HEK293 (cell line): Measurements from ENCODE around the gene THY1.

Experiments
- CTCF ChIA-PET: fragments of 350-600 bp; formaldehyde crosslinking; extraction: SDS; loops from one replicate; lab custom pipeline; 2021; ENCODE audit warnings: antibody characterized with exemption; lab: Yijun Ruan, JAX
- POLR2A ChIA-PET: fragments of 300-600 bp; formaldehyde crosslinking; extraction: SDS; loops from one replicate; lab custom pipeline; 2020; ENCODE audit warnings: antibody characterized with exemption, inconsistent platforms; lab: Yijun Ruan, JAX
- H3K27ac ChIP-seq: fragments of 200-500 bp; sonication (Bioruptor generic); 2 replicates; pipeline ENCODE4 v1.5.1; 2014; ENCODE audit warnings: low read depth, low read length, control low read depth, inconsistent platforms; ENCODE audit errors: extremely low read depth
- H3K36me3 ChIP-seq, 2 experiments: fragments of 200-500 bp in 1 of 2; sonication (Bioruptor generic) in 1 of 2; 1 replicate in 1 of 2; 2 replicates in 1 of 2; pipeline ENCODE4 v1.5.1; 2014 to 2017; ENCODE audit warnings: inconsistent platforms in 2 of 2, low read length in 2 of 2; ENCODE audit not compliant: control insufficient read depth in 2 of 2, insufficient read depth in 1 of 2
- H3K4me1 ChIP-seq: fragments of 200-500 bp; sonication (Bioruptor generic); 2 replicates; pipeline ENCODE4 v1.5.1; 2014; ENCODE audit warnings: mild to moderate bottlenecking, low read length, inconsistent platforms; ENCODE audit not compliant: control insufficient read depth, insufficient read depth
- H3K4me3 ChIP-seq: 2 replicates; pipeline ENCODE4 v1.5.1; 2011; ENCODE audit warnings: low read depth, mild to moderate bottlenecking, control low read depth, low read length, moderate library complexity
- H3K9me3 ChIP-seq: fragments of 200-500 bp; sonication (Bioruptor generic); 2 replicates; pipeline ENCODE4 v1.5.1; 2014; ENCODE audit warnings: low read depth, low read length, inconsistent platforms; ENCODE audit not compliant: control insufficient read depth, insufficient read depth
- GLI2 ChIP-seq: fragments of 450-650 bp; formaldehyde crosslinking; IDR thresholded peaks from 2 replicates; pipeline ENCODE4; 2017; ENCODE audit warnings: missing biosample characterization, missing genetic modification characterization, low read depth, borderline replicate concordance
- KLF9 ChIP-seq: fragments of 450-650 bp; formaldehyde crosslinking; IDR thresholded peaks from 2 replicates; pipeline ENCODE4 v1.5.1; 2016; ENCODE audit warnings: missing biosample characterization, missing genetic modification characterization, low read depth
- MYNN ChIP-seq: fragments of 450-650 bp; formaldehyde crosslinking; IDR thresholded peaks from 2 replicates; pipeline ENCODE4 v1.5.1; 2016; ENCODE audit warnings: missing biosample characterization, missing genetic modification characterization, borderline replicate concordance
- PATZ1 ChIP-seq: fragments of 450-650 bp; formaldehyde crosslinking; IDR thresholded peaks from 2 replicates; pipeline ENCODE4 v1.5.1; 2016; ENCODE audit warnings: missing biosample characterization, missing genetic modification characterization
- SP3 ChIP-seq: fragments of 450-650 bp; formaldehyde crosslinking; IDR thresholded peaks from 2 replicates; pipeline ENCODE4 v1.5.1; 2016; ENCODE audit warnings: missing biosample characterization, missing genetic modification characterization
- WT1 ChIP-seq: fragments of 450-650 bp; formaldehyde crosslinking; IDR thresholded peaks from 2 replicates; pipeline ENCODE4 v1.5.1; 2016; ENCODE audit warnings: missing biosample characterization, missing genetic modification characterization
- ZBTB1 ChIP-seq: fragments of 450-650 bp; formaldehyde crosslinking; IDR thresholded peaks from 2 replicates; pipeline ENCODE4 v1.5.1; 2016; ENCODE audit warnings: missing biosample characterization, missing genetic modification characterization
- ZNF214 ChIP-seq: fragments of 450-650 bp; formaldehyde crosslinking; IDR thresholded peaks from 2 replicates; pipeline ENCODE4 v1.5.1; 2017; ENCODE audit warnings: missing biosample characterization, mild to moderate bottlenecking, missing genetic modification characterization, borderline replicate concordance
- ZNF394 ChIP-seq: fragments of 450-650 bp; formaldehyde crosslinking; IDR thresholded peaks from 2 replicates; pipeline ENCODE4 v1.5.1; 2016; ENCODE audit warnings: missing biosample characterization, missing genetic modification characterization, mild to moderate bottlenecking, moderate library complexity, borderline replicate concordance
- ZNF416 ChIP-seq: fragments of 450-650 bp; formaldehyde crosslinking; IDR thresholded peaks from 2 replicates; pipeline ENCODE4 v1.5.1; 2016; ENCODE audit warnings: missing biosample characterization, missing genetic modification characterization
- ZNF626 ChIP-seq: fragments of 450-650 bp; sonication (Bioruptor Pico); formaldehyde crosslinking; IDR thresholded peaks from 2 replicates; pipeline ENCODE4 v1.5.1; 2018; ENCODE audit warnings: missing biosample characterization, missing genetic modification characterization, inconsistent platforms
- ZNF677 ChIP-seq: fragments of 450-650 bp; IDR thresholded peaks from 2 replicates; pipeline ENCODE4 v1.5.0; 2018; ENCODE audit warnings: missing biosample characterization, mild to moderate bottlenecking, missing genetic modification characterization, moderate library complexity
- TF ChIP-seq, protein P1 (sequence below): fragments of 450-650 bp; formaldehyde crosslinking; IDR thresholded peaks from 2 replicates; pipeline ENCODE4 v1.5.1; 2016; ENCODE audit warnings: missing biosample characterization, missing genetic modification characterization

THY1 gene

GRCh38 chr11:119426142-119426541 is 3.2 kb upstream of the THY1 start:
- H3K9me3 ChIP-seq = no peaks in the 10 kb centered on the region
- H3K27ac ChIP-seq = no peak overlapping the region
- TF ChIP-seq ZNF394 (tag by site-specific recombination) = no peak
- no peak for TF ChIP-seq ZNF677 (tag by site-specific recombination)
- no peaks in the 10 kb centered on the region for H3K36me3 ChIP-seq
- no peak overlapping the region for H3K4me3 ChIP-seq
- ChIA-PET CTCF (interaction anchor here (1.7 kb wide), 1 partner anchor 102 kb away, joined by 4 read pairs; no protein-coding TSS in a partner anchor), POLR2A (interaction anchor here (0.5 kb wide), 1 partner anchor 28 kb away, joined by 3 read pairs; no protein-coding TSS in a partner anchor)
- H3K4me1 ChIP-seq = no peaks in the 10 kb centered on the region

DNA sequence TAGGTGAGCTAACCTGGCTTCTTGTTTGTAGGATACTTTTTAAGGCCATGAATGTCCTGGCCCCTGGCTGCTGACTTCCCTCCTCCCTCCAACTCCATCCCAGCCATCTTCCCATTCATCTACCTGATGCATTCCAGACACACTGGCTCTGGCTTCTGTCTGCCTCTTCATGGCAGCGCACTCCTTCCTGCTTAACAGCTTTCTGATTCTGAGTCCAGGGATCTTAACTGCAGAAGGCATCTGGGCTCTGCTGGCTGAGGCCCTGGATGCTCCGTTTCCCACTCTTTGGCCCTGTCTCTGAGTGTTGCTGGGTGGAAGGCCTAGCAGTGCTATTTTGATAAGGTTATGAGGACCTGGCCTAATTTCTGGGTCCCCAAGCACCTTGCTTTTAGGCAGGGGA is 1.8 kb upstream of the THY1 start:
- H3K9me3 ChIP-seq = no peaks in the 10 kb centered on the region
- no peaks in the 10 kb centered on the region for H3K36me3 ChIP-seq
- no peak overlapping the region for H3K27ac ChIP-seq
- no peaks in the 10 kb centered on the region for H3K4me1 ChIP-seq
- no peak overlapping the region for H3K4me3 ChIP-seq
- TF ChIP-seq KLF9 (tag by site-specific recombination) (no peak), SP3 (no peak), PATZ1 (tag by site-specific recombination) (no peak), WT1 (tag by site-specific recombination) (no peak), ZBTB1 (tag by site-specific recombination) (no peak)
- ChIA-PET CTCF (no interaction called here), POLR2A (no interaction called here)

DNA sequence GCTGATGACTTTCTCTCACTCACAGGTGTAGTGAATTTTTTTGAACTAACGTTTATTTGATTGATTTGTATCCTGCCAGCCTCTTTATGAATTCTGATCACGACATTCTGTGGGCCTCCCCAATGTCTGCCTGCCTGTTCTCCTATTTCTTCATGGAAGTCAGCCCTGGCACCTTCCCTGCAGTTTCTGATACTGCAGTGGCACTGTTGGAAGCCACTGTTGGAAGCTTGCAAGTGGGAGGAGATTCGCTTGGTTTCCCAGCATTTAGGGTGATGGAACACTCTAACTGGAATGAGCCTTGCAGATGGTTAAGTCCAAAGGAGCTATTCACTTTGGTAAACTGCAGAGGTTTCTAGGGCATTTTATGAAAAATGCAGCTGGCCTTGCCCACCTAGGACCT is 1.3 kb upstream of the THY1 start:
- ChIA-PET CTCF (no interaction called here), POLR2A (no interaction called here)
- Histone ChIP-seq H3K4me1 (no peaks in the 10 kb centered on the region), H3K27ac (no peak overlapping the region), H3K36me3 (no peaks in the 10 kb centered on the region)
- no peak for TF ChIP-seq ZNF214 (tag by site-specific recombination)
- TF ChIP-seq, all 188 proteins: peak for 0
- Histone ChIP-seq H3K4me3 (no peak overlapping the region), H3K9me3 (no peaks in the 10 kb centered on the region)

DNA sequence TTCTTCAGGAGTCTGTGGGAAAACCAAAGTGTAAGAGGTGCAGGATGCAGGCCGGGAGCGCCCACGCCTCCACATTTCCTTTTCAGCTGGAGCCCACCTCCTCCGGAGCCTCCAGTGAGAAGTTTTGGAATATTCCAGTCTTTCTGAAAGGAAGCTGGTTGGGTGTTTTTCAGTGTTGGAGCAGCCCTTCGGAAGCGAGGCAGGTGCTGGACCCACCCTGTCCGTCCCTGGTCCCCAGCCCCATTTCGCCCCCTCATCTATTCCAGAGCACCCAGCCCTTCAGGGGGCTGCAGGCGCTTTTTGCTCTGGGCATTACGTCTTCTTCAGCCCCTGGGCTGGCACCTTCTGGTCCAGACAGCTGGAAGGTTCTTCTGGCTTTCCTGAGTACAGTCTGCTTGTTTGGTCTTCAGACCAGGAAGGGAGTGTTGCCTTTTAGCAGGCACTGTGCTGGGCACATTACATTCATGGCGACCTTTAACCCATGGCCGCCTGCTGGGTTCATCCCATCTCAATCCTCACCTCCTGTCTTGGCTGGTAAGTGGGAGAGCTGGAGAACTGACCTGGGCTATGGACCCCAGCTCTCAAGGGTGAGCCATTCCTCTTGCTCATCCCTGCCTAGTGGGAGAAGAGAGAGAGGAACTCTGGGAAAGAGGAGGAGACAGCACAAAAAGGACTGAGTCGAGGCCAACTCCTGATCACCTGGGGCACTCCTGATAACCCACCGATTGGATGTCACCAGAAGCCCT is 710 bp upstream of the THY1 start:
- Histone ChIP-seq H3K9me3 (no peaks in the 10 kb centered on the region), H3K36me3 (no peaks in the 10 kb centered on the region)
- ChIA-PET CTCF (no interaction called here), POLR2A (no interaction called here)
- no peak for TF ChIP-seq ZNF416 (tag by site-specific recombination)
- no peak for TF ChIP-seq MYNN (tag by site-specific recombination)
- TF ChIP-seq GLI2 = no peak
- no peak for TF ChIP-seq ZNF626 (tag by site-specific recombination)
- TF ChIP-seq, protein P1, sequence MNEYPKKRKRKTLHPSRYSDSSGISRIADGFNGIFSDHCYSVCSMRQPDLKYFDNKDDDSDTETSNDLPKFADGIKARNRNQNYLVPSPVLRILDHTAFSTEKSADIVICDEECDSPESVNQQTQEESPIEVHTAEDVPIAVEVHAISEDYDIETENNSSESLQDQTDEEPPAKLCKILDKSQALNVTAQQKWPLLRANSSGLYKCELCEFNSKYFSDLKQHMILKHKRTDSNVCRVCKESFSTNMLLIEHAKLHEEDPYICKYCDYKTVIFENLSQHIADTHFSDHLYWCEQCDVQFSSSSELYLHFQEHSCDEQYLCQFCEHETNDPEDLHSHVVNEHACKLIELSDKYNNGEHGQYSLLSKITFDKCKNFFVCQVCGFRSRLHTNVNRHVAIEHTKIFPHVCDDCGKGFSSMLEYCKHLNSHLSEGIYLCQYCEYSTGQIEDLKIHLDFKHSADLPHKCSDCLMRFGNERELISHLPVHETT (tag by site-specific recombination) = no peak
- TF ChIP-seq ZBTB1 (tag by site-specific recombination) = no peak
- TF ChIP-seq, all 188 proteins: peak for 0
- no peak overlapping the region for H3K27ac ChIP-seq
- H3K4me3 ChIP-seq = no peak overlapping the region
- H3K4me1 ChIP-seq = no peaks in the 10 kb centered on the region
